HepG2 (cell line): ENCODE data around the gene TOR1AIP1. TPM values are rescaled to one million over a fixed set of nuclear protein-coding genes. Genes with fewer than 3 reads are reported as not detected.

ENCODE experiments used
- ATAC-seq: fragments of 200-7000 bp; cut with Tn5 transposase; 3 replicates; pipeline ENCODE4 v1.9.1; 2020; ENCODE audit warnings: mild to moderate bottlenecking, moderate library complexity
- BruUV-seq: library from RNA; stranded (reverse); fragments of 400-500 nt; replicated peaks from 2 replicates; lab custom pipeline; 2021; lab: Mats Ljungman, UMichigan
- CTCF ChIA-PET: fragments of 300-600 bp; formaldehyde crosslinking; extraction: SDS; loops from one replicate; lab custom pipeline; 2021; ENCODE audit warnings: low total read pairs, inconsistent platforms, low intra/inter-chr PET ratio; lab: Yijun Ruan, JAX
- POLR2A ChIA-PET: fragments of 350-600 bp; sonication (Branson Sonifier 250); formaldehyde crosslinking; loops from one replicate; lab custom pipeline; 2020; ENCODE audit warnings: antibody characterized with exemption, inconsistent platforms; lab: Yijun Ruan, JAX
- DNase-seq: peaks from one replicate; pipeline ENCODE4 v3.0.0-alpha.2; 2015; ENCODE audit warnings: low spot score
- FAIRE-seq: peaks from 3 replicates; lab custom pipeline; 2011; peaks lifted over from hg19 to GRCh38; lab: Jason Lieb, UNC
- H2AFZ ChIP-seq: one replicate; pipeline ENCODE4 v1.6.1; 2011; ENCODE audit warnings: low read length, inconsistent platforms
- H3K27ac ChIP-seq: fragments of 300-600 bp; 3 replicates; pipeline ENCODE4 v1.8.0; 2011; ENCODE audit warnings: mixed run types, mild to moderate bottlenecking, mixed read lengths, low read length, inconsistent platforms; ENCODE audit not compliant: insufficient read depth; ENCODE audit errors: extremely low read length
- H3K27me3 ChIP-seq, 2 experiments: fragments of 200-600 bp in 1 of 2; 2 replicates in 1 of 2; 3 replicates in 1 of 2; pipeline versions ENCODE4 v1.6.0 to v1.8.0; 2011; ENCODE audit warnings: low read length in 2 of 2, mild to moderate bottlenecking in 2 of 2, moderate library complexity in 2 of 2, inconsistent platforms in 1 of 2; ENCODE audit not compliant: insufficient read depth in 2 of 2, control insufficient read depth in 1 of 2
- H3K36me3 ChIP-seq, 2 experiments: fragments of 200-600 bp in 1 of 2; replicated peaks in 1 of 2; 2 replicates in 1 of 2; 3 replicates in 1 of 2; pipeline versions ENCODE4 v1.5.1 to v1.8.0; 2011; ENCODE audit warnings: low read length in 2 of 2, inconsistent platforms in 1 of 2; ENCODE audit not compliant: insufficient read depth in 2 of 2, control insufficient read depth in 1 of 2
- H3K4me1 ChIP-seq: 2 replicates; pipeline ENCODE4 v1.5.1; 2012; ENCODE audit warnings: low read length, inconsistent platforms; ENCODE audit not compliant: insufficient read depth
- H3K4me2 ChIP-seq: 2 replicates; pipeline ENCODE4 v1.6.0; 2011; ENCODE audit warnings: low read depth, low read length, inconsistent platforms
- H3K4me3 ChIP-seq, 3 experiments: fragments of 200-600 bp in 1 of 3; sonication (generic), shearing (Covaris generic) in 1 of 3; replicated peaks in 1 of 3; 2 replicates each; pipeline ENCODE4 v1.5.1; 2011 to 2016; ENCODE audit warnings: low read length in 3 of 3, inconsistent platforms in 2 of 3, low read depth in 2 of 3, mild to moderate bottlenecking in 2 of 3, control low read depth in 1 of 3, mixed read lengths in 1 of 3; ENCODE audit not compliant: insufficient read depth in 1 of 3
- H3K79me2 ChIP-seq: one replicate; pipeline ENCODE4 v1.6.1; 2011; ENCODE audit warnings: low read length, inconsistent platforms; ENCODE audit not compliant: insufficient read depth
- H3K9ac ChIP-seq: 2 replicates; pipeline ENCODE4 v1.6.0; 2011; ENCODE audit warnings: mild to moderate bottlenecking, low read depth, low read length, inconsistent platforms; ENCODE audit not compliant: insufficient read depth
- H3K9me3 ChIP-seq: 2 replicates; pipeline ENCODE4 v1.5.1; 2012; ENCODE audit warnings: mild to moderate bottlenecking, low read length
- H4K20me1 ChIP-seq: 2 replicates; pipeline ENCODE4 v1.6.0; 2011; ENCODE audit warnings: inconsistent platforms, mild to moderate bottlenecking, low read length, moderate library complexity; ENCODE audit not compliant: insufficient read depth
- CENPT ChIP-seq: sonication (generic); formaldehyde crosslinking; IDR thresholded peaks from 2 replicates; pipeline ENCODE4 v1.8.0; 2022; ENCODE audit warnings: low read depth, mild to moderate bottlenecking, moderate library complexity, missing genetic modification reagents
- FIP1L1 ChIP-seq: fragments of 200-400 bp; formaldehyde crosslinking; IDR thresholded peaks from 2 replicates; pipeline ENCODE4 v1.6.1; 2018; ENCODE audit warnings: low read depth, mild to moderate bottlenecking, low read length, moderate library complexity, borderline replicate concordance; ENCODE audit not compliant: insufficient read depth
- FOXA1 ChIP-seq, 2 experiments: fragments of 450-650 bp in 1 of 2; sonication (generic) in 1 of 2; formaldehyde crosslinking in 1 of 2; IDR thresholded peaks; 2 replicates each; pipeline versions ENCODE4 v1.4.0 to v1.6.1; 2016 to 2020; ENCODE audit warnings: missing genetic modification reagents in 1 of 2
- HMG20A ChIP-seq: IDR thresholded peaks from 2 replicates; pipeline ENCODE4 v1.6.1; 2016; ENCODE audit warnings: borderline replicate concordance
- IRF1 ChIP-seq: sonication (generic); formaldehyde crosslinking; IDR thresholded peaks from 2 replicates; pipeline ENCODE4 v1.4.0; 2020; ENCODE audit warnings: low read depth, mild to moderate bottlenecking, missing genetic modification reagents
- MBD4 ChIP-seq: IDR thresholded peaks from 2 replicates; pipeline ENCODE4 v1.6.1; 2012; ENCODE audit warnings: low read length, inconsistent platforms, borderline replicate concordance
- POGZ ChIP-seq: sonication (generic); formaldehyde crosslinking; IDR thresholded peaks from 2 replicates; pipeline ENCODE4 v1.4.0; 2020; ENCODE audit warnings: mild to moderate bottlenecking, missing genetic modification reagents
- PPARG ChIP-seq: conservative IDR thresholded peaks from 2 replicates; pipeline ENCODE4 v1.6.1; 2016; ENCODE audit warnings: missing biosample characterization, missing genetic modification reagents
- ZBTB20 ChIP-seq: sonication (generic); formaldehyde crosslinking; IDR thresholded peaks from 2 replicates; pipeline ENCODE4 v1.8.1; 2023; ENCODE audit warnings: missing genetic modification reagents, low read depth, mild to moderate bottlenecking, borderline replicate concordance
- ZBTB42 ChIP-seq: sonication (generic); formaldehyde crosslinking; IDR thresholded peaks from 2 replicates; pipeline ENCODE4 v1.5.0; 2020; ENCODE audit warnings: mild to moderate bottlenecking, missing genetic modification reagents
- ZBTB7A ChIP-seq: sonication (generic); formaldehyde crosslinking; IDR thresholded peaks from 2 replicates; pipeline ENCODE4 v1.8.0; 2022; ENCODE audit warnings: mild to moderate bottlenecking, missing genetic modification reagents
- ZNF597 ChIP-seq: sonication (generic); formaldehyde crosslinking; IDR thresholded peaks from 2 replicates; pipeline ENCODE4 v1.5.0; 2020; ENCODE audit warnings: missing genetic modification reagents
- ZNF615 ChIP-seq: sonication (generic); formaldehyde crosslinking; IDR thresholded peaks from 2 replicates; pipeline ENCODE4 v1.5.0; 2020; ENCODE audit warnings: mild to moderate bottlenecking, missing genetic modification reagents, borderline replicate concordance
- ZNF749 ChIP-seq: sonication (generic); formaldehyde crosslinking; IDR thresholded peaks from 2 replicates; pipeline ENCODE4 v1.8.0; 2022; ENCODE audit warnings: mild to moderate bottlenecking, missing genetic modification reagents, moderate library complexity, borderline replicate concordance
- WGBS: methylation state at CpG from one replicate; pipeline ENCODE4 v1.1.6; 2017; ENCODE audit warnings: low lambda C conversion rate; 5-methylcytosine and 5-hydroxymethylcytosine counted together
- in situ Hi-C: cut with HindIII; loops from 2 replicates; pipeline ENCODE4 v1.10.0; 2017; ENCODE audit warnings: low pct_unique_long_range_greater_than_20kb; ENCODE audit not compliant: extremely low pct_ligation_motif_present
- intact Hi-C: fragments of 100-400 bp; cut with micrococcal nuclease; formaldehyde crosslinking; loops from one replicate; pipeline ENCODE4 v1.10.0; 2022; ENCODE audit not compliant: unreplicated experiment
- polyA plus RNA-seq, 8 experiments: library from polyadenylated mRNA; depleted of rRNA in 3 of 8; stranded (reverse) in 7 of 8; unstranded in 1 of 8; fragments of >200 nt; fragmentation: Illumina TruSeq in 4 of 8; extraction: Trizol in 4 of 8; gene quantifications; 2 replicates each; pipeline versions ENCODE4 v1.2.1 to v1.2.3, GENCODE V29; 2011 to 2016; ENCODE audit warnings: low read depth in 4 of 8, missing spikeins in 1 of 8, mixed read lengths in 1 of 8; ENCODE audit not compliant: insufficient read depth in 1 of 8
- total RNA-seq, 5 experiments: library from RNA; depleted of rRNA; stranded (reverse); fragments of >200 nt; fragmentation: Illumina TruSeq; extraction: Trizol; gene quantifications; 2 replicates each; pipeline ENCODE4 v1.2.3, GENCODE V29; 2016; ENCODE audit warnings: low read depth in 1 of 5
- TF ChIP-seq, protein P1 (sequence below): sonication (generic); formaldehyde crosslinking; IDR thresholded peaks from 2 replicates; pipeline ENCODE4 v1.5.0; 2020; ENCODE audit warnings: mild to moderate bottlenecking, missing genetic modification reagents
- TF ChIP-seq, protein P2 (sequence below): sonication (generic); formaldehyde crosslinking; IDR thresholded peaks from 2 replicates; pipeline ENCODE4 v1.8.0; 2023; ENCODE audit warnings: mild to moderate bottlenecking, missing genetic modification reagents

Gene TOR1AIP1
- total and polyA plus RNA-seq, 2 of the 13 experiments (the other 11 are each of a cell fraction or from before 2014, with no cell fraction given) = 15.6 to 29.0 TPM

DNA sequence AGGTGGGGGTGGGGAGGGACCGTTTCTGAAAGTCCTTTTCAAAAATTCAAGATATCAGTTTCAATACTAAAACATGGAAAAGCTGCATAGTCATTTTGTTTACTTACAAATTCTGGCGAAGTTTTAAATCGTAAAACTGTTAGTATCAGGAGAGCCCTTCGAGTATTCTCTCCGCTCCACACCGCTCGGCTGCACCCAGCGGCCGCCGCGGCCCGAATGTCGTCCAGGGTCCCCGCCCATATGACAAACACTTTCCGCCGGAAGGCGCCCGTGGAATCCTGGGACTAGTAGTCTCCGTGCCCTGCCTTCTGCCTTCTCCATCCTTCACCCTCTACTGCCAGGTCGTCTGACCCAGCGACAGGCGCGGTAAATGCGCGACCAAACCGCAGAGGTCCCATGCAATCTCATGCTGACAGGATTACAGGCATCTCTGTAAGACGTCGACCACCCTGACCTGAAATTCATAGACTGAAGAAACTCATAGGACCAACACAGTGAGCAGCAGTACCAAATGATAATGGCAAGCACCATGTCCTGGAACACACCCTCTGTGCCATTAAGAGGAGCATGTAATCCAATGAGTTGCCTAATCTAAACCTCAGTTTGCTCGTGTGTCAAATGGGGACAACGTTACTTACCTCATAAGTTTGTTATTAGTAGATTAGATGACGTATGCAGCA lies 4.4 kb upstream of the TOR1AIP1 start, which contains the start of gene TOR1AIP2:
TSS of gene TOR1AIP2 (minus strand) at position 218 of the 680 bp plus-strand sequence. CDS start 25,138 bp downstream, outside the sequence.
- peak within 1 kb of the TSS; percentile 75 to 96 (median 83) for H3K4me3 ChIP-seq
- H3K9me3 ChIP-seq = no peaks in the 10 kb centered on the region
- intact Hi-C loops = no loop called here
- in situ Hi-C loops = loop anchor here (10.0 kb wide), 1 partner anchor 287 kb away; no protein-coding TSS in a partner anchor
- H3K79me2 ChIP-seq = peaks cover 54% of the 10 kb centered on the region
- peaks cover 40% of the 10 kb centered on the region for H4K20me1 ChIP-seq
- H3K27ac ChIP-seq = peak within 1 kb of the TSS; percentile 53
- peak within 1 kb of the TSS; percentile 77 for H2AFZ ChIP-seq
- DNase-seq (peak; percentile 83), ATAC-seq (peak; percentile 82), FAIRE-seq (no peak)
- POLR2A ChIA-PET = interaction anchor here (1.1 kb wide), 1 partner anchor 10 kb away, joined by 4 read pairs; no protein-coding TSS in a partner anchor
- peaks cover 44% of the 10 kb centered on the region for H3K4me1 ChIP-seq
- H3K27me3 ChIP-seq = no peaks in the 10 kb centered on the region; a peak in 1 of 5 replicates
- peaks cover 3 to 9% of the 10 kb centered on the region in 2 experiments; a peak in 2 of 5 replicates for H3K36me3 ChIP-seq
- peak within 1 kb of the TSS; percentile 85 for H3K4me2 ChIP-seq
- peak within 1 kb of the TSS; percentile 85 for H3K9ac ChIP-seq
- BruUV-seq = no TSS peak
- CTCF ChIA-PET = no interaction called here
- WGBS = 3% methylated on average over 24 of the region's 31 CpGs
- TF ChIP-seq IRF1 (CRISPR knock-in tag) = no peak
- no peak for TF ChIP-seq FOXA1 (IDR thresholded peaks at IDR 0.05)
- no peak for TF ChIP-seq FOXA1 (CRISPR knock-in tag; IDR thresholded peaks at IDR 0.05)
- no peak for TF ChIP-seq CENPT (CRISPR knock-in tag)
- no peak for TF ChIP-seq ZNF597 (CRISPR knock-in tag)
- no peak for TF ChIP-seq FIP1L1
- TF ChIP-seq ZBTB42 (CRISPR knock-in tag) = no peak
- peak; percentile 32; the same call in 1 of the 2 replicates for TF ChIP-seq PPARG (CRISPR knock-in tag)
- TF ChIP-seq, protein P1, sequence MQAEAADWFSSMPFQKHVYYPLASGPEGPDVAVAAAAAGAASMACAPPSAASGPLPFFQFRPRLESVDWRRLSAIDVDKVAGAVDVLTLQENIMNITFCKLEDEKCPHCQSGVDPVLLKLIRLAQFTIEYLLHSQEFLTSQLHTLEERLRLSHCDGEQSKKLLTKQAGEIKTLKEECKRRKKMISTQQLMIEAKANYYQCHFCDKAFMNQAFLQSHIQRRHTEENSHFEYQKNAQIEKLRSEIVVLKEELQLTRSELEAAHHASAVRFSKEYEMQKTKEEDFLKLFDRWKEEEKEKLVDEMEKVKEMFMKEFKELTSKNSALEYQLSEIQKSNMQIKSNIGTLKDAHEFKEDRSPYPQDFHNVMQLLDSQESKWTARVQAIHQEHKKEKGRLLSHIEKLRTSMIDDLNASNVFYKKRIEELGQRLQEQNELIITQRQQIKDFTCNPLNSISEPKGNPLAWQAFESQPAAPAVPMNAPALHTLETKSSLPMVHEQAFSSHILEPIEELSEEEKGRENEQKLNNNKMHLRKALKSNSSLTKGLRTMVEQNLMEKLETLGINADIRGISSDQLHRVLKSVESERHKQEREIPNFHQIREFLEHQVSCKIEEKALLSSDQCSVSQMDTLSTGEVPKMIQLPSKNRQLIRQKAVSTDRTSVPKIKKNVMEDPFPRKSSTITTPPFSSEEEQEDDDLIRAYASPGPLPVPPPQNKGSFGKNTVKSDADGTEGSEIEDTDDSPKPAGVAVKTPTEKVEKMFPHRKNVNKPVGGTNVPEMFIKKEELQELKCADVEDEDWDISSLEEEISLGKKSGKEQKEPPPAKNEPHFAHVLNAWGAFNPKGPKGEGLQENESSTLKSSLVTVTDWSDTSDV (CRISPR knock-in tag) = no peak
- TF ChIP-seq ZNF749 (CRISPR knock-in tag) = no peak; the same call in 1 of the 2 replicates
- no peak for TF ChIP-seq ZBTB7A (CRISPR knock-in tag)
- TF ChIP-seq, protein P2, sequence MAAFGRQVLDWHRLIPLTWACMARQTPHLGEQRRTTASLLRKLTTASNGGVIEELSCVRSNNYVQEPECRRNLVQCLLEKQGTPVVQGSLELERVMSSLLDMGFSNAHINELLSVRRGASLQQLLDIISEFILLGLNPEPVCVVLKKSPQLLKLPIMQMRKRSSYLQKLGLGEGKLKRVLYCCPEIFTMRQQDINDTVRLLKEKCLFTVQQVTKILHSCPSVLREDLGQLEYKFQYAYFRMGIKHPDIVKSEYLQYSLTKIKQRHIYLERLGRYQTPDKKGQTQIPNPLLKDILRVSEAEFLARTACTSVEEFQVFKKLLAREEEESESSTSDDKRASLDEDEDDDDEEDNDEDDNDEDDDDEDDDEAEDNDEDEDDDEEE = no peak
- peak; percentile 54 for TF ChIP-seq POGZ (CRISPR knock-in tag)
- TF ChIP-seq HMG20A (CRISPR knock-in tag) = no peak
- TF ChIP-seq ZNF615 = no peak
- no peak for TF ChIP-seq MBD4
- TF ChIP-seq ZBTB20 (CRISPR knock-in tag) = no peak
